Calu3 (cell line): ENCODE results near the gene BCLAF1. TPM values are rescaled to one million over a fixed set of nuclear protein-coding genes. Genes with fewer than 3 reads are reported as not detected.

ENCODE experiments used
- BruUV-seq: library from RNA; stranded (reverse); fragments of 400-500 nt; replicated peaks from 2 replicates; lab custom pipeline; 2021; lab: Mats Ljungman, UMichigan
- CTCF ChIA-PET: fragments of 300-600 bp; sonication (Branson Sonifier 250); formaldehyde crosslinking; loops from one replicate; lab custom pipeline; 2022; ENCODE audit warnings: antibody characterized with exemption; lab: Charles Lee
- DNase-seq: peaks from one replicate; pipeline ENCODE4 v3.0.0; 2022
- H3K27ac Mint-ChIP-seq: one replicate; pipeline ENCODE4 v1.8.0; 2022; ENCODE audit warnings: mixed read lengths; ENCODE audit not compliant: unreplicated experiment
- H3K27me3 Mint-ChIP-seq: one replicate; pipeline ENCODE4 v1.8.0; 2022; ENCODE audit warnings: mixed read lengths; ENCODE audit not compliant: unreplicated experiment
- H3K36me3 Mint-ChIP-seq: one replicate; pipeline ENCODE4 v1.8.0; 2022; ENCODE audit warnings: mild to moderate bottlenecking, moderate library complexity, mixed read lengths; ENCODE audit not compliant: insufficient read depth, unreplicated experiment
- H3K4me1 Mint-ChIP-seq: one replicate; pipeline ENCODE4 v1.8.0; 2022; ENCODE audit warnings: mild to moderate bottlenecking, low read depth, mixed read lengths; ENCODE audit not compliant: unreplicated experiment
- H3K4me3 Mint-ChIP-seq: one replicate; pipeline ENCODE4 v1.8.0; 2022; ENCODE audit warnings: mild to moderate bottlenecking, low read depth, moderate library complexity, mixed read lengths; ENCODE audit not compliant: unreplicated experiment
- H3K9me3 Mint-ChIP-seq: one replicate; pipeline ENCODE4 v1.8.0; 2022; ENCODE audit warnings: low read depth, mixed read lengths; ENCODE audit not compliant: unreplicated experiment
- intact Hi-C: fragments of 100-400 bp; cut with micrococcal nuclease; formaldehyde crosslinking; loops from one replicate; pipeline ENCODE4 v1.10.0; 2022; ENCODE audit not compliant: unreplicated experiment
- total RNA-seq: library from RNA; stranded (reverse); gene quantifications from 2 replicates; pipeline ENCODE4 v1.2.3, GENCODE V29; 2022
- TF ChIP-seq, protein P1 (sequence below): fragments of 200-600 bp; IDR thresholded peaks from one replicate; pipeline ENCODE4 v1.8.0; 2022; ENCODE audit warnings: antibody characterized with exemption; ENCODE audit not compliant: unreplicated experiment

Gene BCLAF1
- total RNA-seq, 1 experiment from 2014 or later, result 154 TPM

DNA sequence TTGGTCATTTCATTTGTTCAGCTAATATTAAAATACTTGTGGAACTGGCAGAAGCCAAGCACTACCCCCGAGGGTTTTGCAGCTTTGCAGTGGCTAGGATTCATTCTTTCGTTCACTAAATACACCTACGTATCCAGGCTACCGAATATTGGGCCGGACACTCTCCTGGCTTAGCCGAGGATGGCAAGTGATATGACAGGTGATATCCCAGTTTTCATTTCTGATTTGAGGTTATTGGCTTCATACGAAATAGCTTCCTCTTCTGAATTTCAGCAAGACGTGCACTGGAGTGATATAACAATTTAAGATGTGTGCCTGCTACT is 39.0 kb downstream of the BCLAF1 start:
- TF ChIP-seq, protein P1, sequence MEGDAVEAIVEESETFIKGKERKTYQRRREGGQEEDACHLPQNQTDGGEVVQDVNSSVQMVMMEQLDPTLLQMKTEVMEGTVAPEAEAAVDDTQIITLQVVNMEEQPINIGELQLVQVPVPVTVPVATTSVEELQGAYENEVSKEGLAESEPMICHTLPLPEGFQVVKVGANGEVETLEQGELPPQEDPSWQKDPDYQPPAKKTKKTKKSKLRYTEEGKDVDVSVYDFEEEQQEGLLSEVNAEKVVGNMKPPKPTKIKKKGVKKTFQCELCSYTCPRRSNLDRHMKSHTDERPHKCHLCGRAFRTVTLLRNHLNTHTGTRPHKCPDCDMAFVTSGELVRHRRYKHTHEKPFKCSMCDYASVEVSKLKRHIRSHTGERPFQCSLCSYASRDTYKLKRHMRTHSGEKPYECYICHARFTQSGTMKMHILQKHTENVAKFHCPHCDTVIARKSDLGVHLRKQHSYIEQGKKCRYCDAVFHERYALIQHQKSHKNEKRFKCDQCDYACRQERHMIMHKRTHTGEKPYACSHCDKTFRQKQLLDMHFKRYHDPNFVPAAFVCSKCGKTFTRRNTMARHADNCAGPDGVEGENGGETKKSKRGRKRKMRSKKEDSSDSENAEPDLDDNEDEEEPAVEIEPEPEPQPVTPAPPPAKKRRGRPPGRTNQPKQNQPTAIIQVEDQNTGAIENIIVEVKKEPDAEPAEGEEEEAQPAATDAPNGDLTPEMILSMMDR, result no peak
- intact Hi-C loops, result no loop called here
- no peak for DNase-seq
- H3K27me3 Mint-ChIP-seq, result no peaks in the 10 kb centered on the region
- BruUV-seq, result no TSS peak
- H3K4me3 Mint-ChIP-seq, result peak overlapping the region; percentile 92
- H3K9me3 Mint-ChIP-seq, result no peaks in the 10 kb centered on the region
- CTCF ChIA-PET, result no interaction called here
- H3K4me1 Mint-ChIP-seq, result peaks cover 16% of the 10 kb centered on the region
- H3K27ac Mint-ChIP-seq, result peak overlapping the region; percentile 83
- peaks cover 28% of the 10 kb centered on the region for H3K36me3 Mint-ChIP-seq

DNA sequence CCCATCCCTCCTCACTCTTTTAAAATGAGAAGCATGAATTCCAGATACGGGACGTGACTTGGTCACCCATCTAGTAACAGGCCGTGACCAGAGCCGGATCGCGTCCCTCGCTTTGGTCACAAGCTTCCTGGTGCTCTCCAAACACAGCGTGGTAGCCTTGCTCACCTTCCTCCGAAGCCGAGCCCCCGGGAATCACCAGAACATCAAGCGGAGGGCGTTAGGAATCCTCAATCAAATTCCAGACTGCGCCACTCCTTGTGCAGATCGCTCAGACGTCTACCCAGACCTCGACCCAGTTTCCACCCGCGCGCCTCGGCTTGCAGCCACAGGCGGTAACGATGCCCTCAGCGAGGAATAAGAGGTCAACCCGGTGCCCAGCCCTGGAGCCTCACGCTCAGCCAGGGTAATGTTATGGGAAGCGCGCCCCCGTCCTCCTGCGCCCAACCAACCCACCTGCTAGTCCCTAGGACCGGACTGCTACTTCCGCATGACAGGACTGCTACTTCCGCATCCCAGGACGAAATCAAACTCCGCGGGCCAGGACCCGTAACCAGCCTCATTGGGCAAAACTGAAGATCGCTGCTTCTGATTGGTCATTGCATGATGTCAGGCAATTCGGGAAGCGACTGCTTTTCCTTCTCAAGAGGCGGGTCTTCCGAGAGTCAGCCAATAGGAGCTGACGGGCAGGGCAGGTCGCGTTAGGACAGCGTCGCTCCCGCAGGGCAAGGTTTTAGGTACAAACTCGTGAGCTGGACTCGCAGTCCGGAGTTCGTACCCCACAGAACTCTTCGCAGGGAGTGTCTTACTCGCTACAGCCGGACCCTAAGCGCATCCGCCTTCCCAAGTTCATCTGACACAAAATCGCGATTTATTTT is 39.6 kb downstream of the BCLAF1 start, which contains the start of gene MTFR2:
Gene MTFR2, minus strand, starts transcription at position 501 of the 875 bp plus-strand sequence. CDS start 1,212 bp downstream, outside the sequence.
- H3K27ac Mint-ChIP-seq, result peak within 1 kb of the TSS; percentile 83
- BruUV-seq, result TSS peak; percentile 56
- H3K27me3 Mint-ChIP-seq, result no peaks in the 10 kb centered on the region
- DNase-seq, result peak; percentile 92
- H3K4me1 Mint-ChIP-seq, result peaks cover 16% of the 10 kb centered on the region
- CTCF ChIA-PET, result interaction anchor here (0.6 kb wide), 1 partner anchor 628 kb away, joined by 5 read pairs; no protein-coding TSS in a partner anchor
- peaks cover 28% of the 10 kb centered on the region for H3K36me3 Mint-ChIP-seq
- intact Hi-C loops, result no loop called here
- TF ChIP-seq, protein P1, result no peak
- peak within 1 kb of the TSS; percentile 92 for H3K4me3 Mint-ChIP-seq
- H3K9me3 Mint-ChIP-seq, result no peaks in the 10 kb centered on the region

DNA sequence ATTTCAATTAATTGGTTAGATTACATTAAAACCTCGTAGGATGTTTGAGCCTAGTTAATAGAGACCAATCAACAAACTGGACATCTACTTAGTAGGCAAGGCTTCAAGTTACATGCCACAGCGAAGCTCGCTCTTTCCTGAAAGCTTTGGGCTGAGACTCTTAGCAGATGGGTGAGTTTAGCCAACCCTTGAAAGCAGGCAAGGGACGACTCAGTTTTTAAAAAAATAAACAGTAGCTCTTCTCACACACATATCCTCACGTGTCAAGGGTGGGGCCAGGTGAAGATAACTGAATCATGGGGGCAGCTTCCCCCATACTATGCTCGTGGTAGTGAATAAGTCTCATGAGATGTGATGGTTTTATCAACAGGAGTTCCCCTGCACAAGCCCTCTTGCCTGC is 40.3 kb downstream of the BCLAF1 start:
- no peaks in the 10 kb centered on the region for H3K27me3 Mint-ChIP-seq
- no peak for DNase-seq
- H3K27ac Mint-ChIP-seq, result peak overlapping the region; percentile 83
- no peaks in the 10 kb centered on the region for H3K9me3 Mint-ChIP-seq
- H3K4me3 Mint-ChIP-seq, result peak overlapping the region; percentile 92
- BruUV-seq, result no TSS peak
- CTCF ChIA-PET, result no interaction called here
- TF ChIP-seq, protein P1, result no peak
- peaks cover 28% of the 10 kb centered on the region for H3K36me3 Mint-ChIP-seq
- peaks cover 16% of the 10 kb centered on the region for H3K4me1 Mint-ChIP-seq
- intact Hi-C loops, result no loop called here

DNA sequence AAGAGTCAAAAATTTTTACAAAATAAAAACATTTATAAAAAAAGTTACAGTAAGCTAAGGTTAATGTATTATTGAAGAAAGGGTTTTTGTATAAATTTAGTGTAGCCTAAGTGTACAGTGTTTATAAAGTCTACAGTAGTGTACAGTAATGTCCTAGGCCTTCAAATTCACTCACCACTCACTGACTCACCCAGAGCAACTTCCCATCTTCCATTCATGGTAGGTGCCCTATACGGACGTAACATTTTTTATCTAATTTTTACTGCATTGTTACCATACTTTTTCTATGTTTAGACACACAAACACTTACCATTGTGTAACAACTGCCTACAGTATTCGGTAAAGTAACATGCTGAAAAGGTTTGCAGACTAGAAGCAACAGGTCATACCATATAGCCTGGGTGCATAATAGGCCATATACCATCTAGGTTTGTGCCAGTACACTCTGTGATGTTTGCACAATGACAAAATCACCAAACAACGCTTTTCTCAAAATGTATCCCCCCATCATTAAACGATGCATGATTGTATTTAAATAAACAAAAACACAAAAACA is 45.5 kb downstream of the BCLAF1 start:
- peaks cover 2% of the 10 kb centered on the region for H3K36me3 Mint-ChIP-seq
- TF ChIP-seq, protein P1, result no peak
- H3K4me1 Mint-ChIP-seq, result peaks cover 16% of the 10 kb centered on the region
- CTCF ChIA-PET, result no interaction called here
- intact Hi-C loops, result no loop called here
- no peaks in the 10 kb centered on the region for H3K9me3 Mint-ChIP-seq
- no peak overlapping the region for H3K4me3 Mint-ChIP-seq
- DNase-seq, result no peak
- no TSS peak for BruUV-seq
- H3K27ac Mint-ChIP-seq, result no peak overlapping the region
- H3K27me3 Mint-ChIP-seq, result no peaks in the 10 kb centered on the region
